Measurements from ENCODE around the gene TUBGCP5.

DNA sequence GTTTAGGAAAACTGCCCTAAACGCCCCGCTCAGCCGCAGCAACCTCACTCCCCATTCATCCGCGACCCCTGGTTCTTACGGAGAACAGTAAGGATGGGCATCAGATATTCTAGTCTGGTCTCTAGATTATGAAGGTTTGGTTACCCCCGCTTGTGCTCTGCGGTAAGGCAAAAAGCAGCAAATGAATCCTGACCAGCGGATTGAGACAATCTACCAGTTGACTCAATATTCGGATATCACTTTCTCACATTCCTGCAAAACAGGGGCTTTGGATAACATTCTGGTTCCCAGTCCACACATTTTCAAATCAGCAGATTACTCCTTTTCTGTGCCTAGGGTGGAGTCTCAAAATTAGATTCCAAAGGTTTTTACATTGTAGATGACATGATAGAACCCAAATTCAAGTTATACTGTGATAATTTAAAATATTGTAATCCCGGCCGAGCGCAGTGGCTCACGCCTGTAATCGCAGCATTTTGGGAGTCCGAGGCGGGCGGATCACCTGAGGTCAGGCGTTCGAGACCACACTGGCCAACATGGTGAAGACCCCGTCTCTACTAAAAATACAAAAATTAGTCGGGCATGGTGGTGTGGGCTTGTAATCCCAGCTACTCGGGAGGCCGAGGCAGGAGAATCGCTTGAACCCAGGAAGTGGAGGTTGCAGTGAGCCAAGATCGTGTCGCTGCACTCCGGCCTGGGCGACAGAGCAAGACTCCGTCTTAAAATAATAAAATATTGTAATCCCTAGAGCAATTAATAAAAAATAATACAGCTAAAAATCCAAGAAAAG lies 58.1 kb downstream of the TUBGCP5 start:
- TF ChIP-seq, protein P1, sequence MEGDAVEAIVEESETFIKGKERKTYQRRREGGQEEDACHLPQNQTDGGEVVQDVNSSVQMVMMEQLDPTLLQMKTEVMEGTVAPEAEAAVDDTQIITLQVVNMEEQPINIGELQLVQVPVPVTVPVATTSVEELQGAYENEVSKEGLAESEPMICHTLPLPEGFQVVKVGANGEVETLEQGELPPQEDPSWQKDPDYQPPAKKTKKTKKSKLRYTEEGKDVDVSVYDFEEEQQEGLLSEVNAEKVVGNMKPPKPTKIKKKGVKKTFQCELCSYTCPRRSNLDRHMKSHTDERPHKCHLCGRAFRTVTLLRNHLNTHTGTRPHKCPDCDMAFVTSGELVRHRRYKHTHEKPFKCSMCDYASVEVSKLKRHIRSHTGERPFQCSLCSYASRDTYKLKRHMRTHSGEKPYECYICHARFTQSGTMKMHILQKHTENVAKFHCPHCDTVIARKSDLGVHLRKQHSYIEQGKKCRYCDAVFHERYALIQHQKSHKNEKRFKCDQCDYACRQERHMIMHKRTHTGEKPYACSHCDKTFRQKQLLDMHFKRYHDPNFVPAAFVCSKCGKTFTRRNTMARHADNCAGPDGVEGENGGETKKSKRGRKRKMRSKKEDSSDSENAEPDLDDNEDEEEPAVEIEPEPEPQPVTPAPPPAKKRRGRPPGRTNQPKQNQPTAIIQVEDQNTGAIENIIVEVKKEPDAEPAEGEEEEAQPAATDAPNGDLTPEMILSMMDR (IDR thresholded peaks at IDR 0.05), result no peak
- no peak for TF ChIP-seq POLR2A (IDR thresholded peaks at IDR 0.05)
